OCI-M1 (cell line): ENCODE measurements around the gene RSPO3.
A peak's percentile ranks its signal among the peaks of the same experiment; 100 is the strongest.

Source experiments
- DNase-seq: peaks from one replicate; lab custom pipeline; 2025; lab: John Stamatoyannopoulos, UW

The RSPO3 gene

GRCh38 chr6:127111526-127111925, 6.9 kb upstream of the RSPO3 start:
- no peak for DNase-seq

- no peak for DNase-seq
Observed at GRCh38 chr6:127114214-127114760, 4.2 kb upstream of the RSPO3 start.

- no peak for DNase-seq
Observed at GRCh38 chr6:127115084-127115655, 3.3 kb upstream of the RSPO3 start.

- DNase-seq: no peak
Observed at GRCh38 chr6:127115746-127116145, 2.7 kb upstream of the RSPO3 start.

- DNase-seq: no peak
Observed at GRCh38 chr6:127117979-127118297, 533 bp upstream of the RSPO3 start.

GRCh38 chr6:127119102-127120022, 891 bp downstream of the RSPO3 start:
- no peak for DNase-seq

GRCh38 chr6:127120023-127120786, 1.7 kb downstream of the RSPO3 start:
- no peak for DNase-seq

GRCh38 chr6:127120787-127121636, 2.5 kb downstream of the RSPO3 start:
- peak; percentile 79 for DNase-seq

- no peak for DNase-seq
Observed at GRCh38 chr6:127121637-127121960, 3.1 kb downstream of the RSPO3 start.

GRCh38 chr6:127124172-127124571, 5.7 kb downstream of the RSPO3 start:
- DNase-seq: no peak

- no peak for DNase-seq
Observed at GRCh38 chr6:127124680-127125079, 6.2 kb downstream of the RSPO3 start.

- no peak for DNase-seq
Observed at GRCh38 chr6:127128066-127128465, 9.6 kb downstream of the RSPO3 start.

GRCh38 chr6:127129251-127129650, 10.8 kb downstream of the RSPO3 start:
- no peak for DNase-seq

GRCh38 chr6:127131275-127131674, 12.8 kb downstream of the RSPO3 start:
- DNase-seq: no peak

GRCh38 chr6:127131772-127132376, 13.4 kb downstream of the RSPO3 start:
- no peak for DNase-seq

- no peak for DNase-seq
Observed at GRCh38 chr6:127134136-127134535, 15.7 kb downstream of the RSPO3 start.

GRCh38 chr6:127136786-127137185, 18.3 kb downstream of the RSPO3 start:
- DNase-seq: no peak

GRCh38 chr6:127146932-127147331, 28.5 kb downstream of the RSPO3 start:
- no peak for DNase-seq

- DNase-seq: no peak
Observed at GRCh38 chr6:127147534-127147933, 29.1 kb downstream of the RSPO3 start.

GRCh38 chr6:127148511-127148910, 30.0 kb downstream of the RSPO3 start:
- no peak for DNase-seq

GRCh38 chr6:127154509-127154908, 36.0 kb downstream of the RSPO3 start:
- no peak for DNase-seq
